Lung (tissue), 12 donors: Measurements from ENCODE around the gene GRIK3. TPM values are rescaled to one million over a fixed set of nuclear protein-coding genes. Genes with fewer than 3 reads are reported as not detected.

Experiments used
- ATAC-seq: fragments of 200-7000 bp; cut with Tn5 transposase; one replicate; pipeline ENCODE4 v1.9.1; 2020; ENCODE audit warnings: moderate number of reproducible peaks; ENCODE audit not compliant: insufficient read depth, low FRiP score
- DNase-seq, 3 donors: peaks; one replicate each; pipeline ENCODE4 v3.0.0-alpha.2; 2013 to 2017
- H3K27ac ChIP-seq, 2 donors: one replicate each; pipeline ENCODE4 v1.5.1; 2013; ENCODE audit warnings: mild to moderate bottlenecking in 2 of 2, moderate library complexity in 2 of 2, control low read depth in 1 of 2, inconsistent platforms in 1 of 2, low read depth in 1 of 2, low read length in 1 of 2
- H3K27me3 ChIP-seq, 3 donors: one replicate each; pipeline ENCODE4 v1.5.1; 2013; ENCODE audit warnings: low read length in 2 of 3; ENCODE audit not compliant: control insufficient read depth in 3 of 3, insufficient read depth in 3 of 3
- H3K36me3 ChIP-seq, 4 donors: one replicate each; pipeline ENCODE4 v1.5.1; 2013; ENCODE audit warnings: low read length in 4 of 4, mild to moderate bottlenecking in 1 of 4, moderate library complexity in 1 of 4; ENCODE audit not compliant: control insufficient read depth in 4 of 4, insufficient read depth in 4 of 4
- H3K4me1 ChIP-seq, 5 donors: one replicate each; pipeline ENCODE4 v1.5.1; 2013; ENCODE audit warnings: low read length in 5 of 5, mild to moderate bottlenecking in 2 of 5, moderate library complexity in 1 of 5; ENCODE audit not compliant: control insufficient read depth in 5 of 5, insufficient read depth in 5 of 5
- H3K4me3 ChIP-seq: one replicate; pipeline ENCODE4 v1.5.1; 2013; ENCODE audit warnings: mild to moderate bottlenecking, control low read depth, moderate library complexity
- H3K9ac ChIP-seq, 2 donors: one replicate each; pipeline ENCODE4 v1.5.1; 2013; ENCODE audit warnings: low read length in 2 of 2, control low read depth in 1 of 2; ENCODE audit not compliant: insufficient read depth in 1 of 2
- H3K9me3 ChIP-seq, 4 donors: one replicate each; pipeline ENCODE4 v1.5.1; 2013; ENCODE audit warnings: low read length in 3 of 4, mild to moderate bottlenecking in 1 of 4, moderate library complexity in 1 of 4; ENCODE audit not compliant: control insufficient read depth in 4 of 4, insufficient read depth in 3 of 4
- WGBS, 2 donors: extraction: QIAGEN DNeasy Blood & Tissue Kit; methylation state at CpG; one replicate each; pipeline ENCODE4 v1.1.7; 2013; 5-methylcytosine and 5-hydroxymethylcytosine counted together
- polyA plus RNA-seq, 2 donors: library from polyadenylated mRNA; stranded (reverse); fragments of 200-250 nt; gene quantifications; one replicate each; pipeline ENCODE4 v1.2.1, GENCODE V29; 2013
- total RNA-seq, 2 donors: library from RNA; depleted of rRNA in 1 of 2; stranded (reverse); fragments of >200 nt in 1 of 2; gene quantifications; one replicate each; pipeline ENCODE4 v1.2.1, GENCODE V29; 2014 to 2021
- TF ChIP-seq, protein P1 (sequence below): IDR thresholded peaks from 2 replicates; pipeline ENCODE4 v1.5.1; 2012; ENCODE audit warnings: mild to moderate bottlenecking; ENCODE audit errors: control extremely low read depth, extremely low read depth
- donor health status: control.
- donor health status: control.
- donor health status: Bipolar disorder and iron deficiency.
- donor health status: healthy.
- donor health status: DM: yes; HTN: yes; CAD: no.

The GRIK3 gene
- total and polyA plus RNA-seq, 4 donors: 0.01 to 0.40 (median 0.07) TPM

GRCh38 chr1:36881068-36881405, 153.3 kb downstream of the GRIK3 start:
- H3K9ac ChIP-seq: no peak overlapping the region
- peaks cover 0 to 11% (median 0%) of the 10 kb centered on the region in 3 donors for H3K27me3 ChIP-seq
- peaks cover 0 to 5% (median 0%) of the 10 kb centered on the region in 4 donors for H3K9me3 ChIP-seq
- ATAC-seq (no peak), DNase-seq (no peak)
- H3K27ac ChIP-seq: no peak overlapping the region
- H3K4me1 ChIP-seq: no peaks in the 10 kb centered on the region
- TF ChIP-seq, protein P1, sequence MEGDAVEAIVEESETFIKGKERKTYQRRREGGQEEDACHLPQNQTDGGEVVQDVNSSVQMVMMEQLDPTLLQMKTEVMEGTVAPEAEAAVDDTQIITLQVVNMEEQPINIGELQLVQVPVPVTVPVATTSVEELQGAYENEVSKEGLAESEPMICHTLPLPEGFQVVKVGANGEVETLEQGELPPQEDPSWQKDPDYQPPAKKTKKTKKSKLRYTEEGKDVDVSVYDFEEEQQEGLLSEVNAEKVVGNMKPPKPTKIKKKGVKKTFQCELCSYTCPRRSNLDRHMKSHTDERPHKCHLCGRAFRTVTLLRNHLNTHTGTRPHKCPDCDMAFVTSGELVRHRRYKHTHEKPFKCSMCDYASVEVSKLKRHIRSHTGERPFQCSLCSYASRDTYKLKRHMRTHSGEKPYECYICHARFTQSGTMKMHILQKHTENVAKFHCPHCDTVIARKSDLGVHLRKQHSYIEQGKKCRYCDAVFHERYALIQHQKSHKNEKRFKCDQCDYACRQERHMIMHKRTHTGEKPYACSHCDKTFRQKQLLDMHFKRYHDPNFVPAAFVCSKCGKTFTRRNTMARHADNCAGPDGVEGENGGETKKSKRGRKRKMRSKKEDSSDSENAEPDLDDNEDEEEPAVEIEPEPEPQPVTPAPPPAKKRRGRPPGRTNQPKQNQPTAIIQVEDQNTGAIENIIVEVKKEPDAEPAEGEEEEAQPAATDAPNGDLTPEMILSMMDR: no peak
- H3K4me3 ChIP-seq: no peak overlapping the region
- 84 to 90% methylated on average over 3 of the region's 3 CpGs for WGBS, 2 donors
- H3K36me3 ChIP-seq: no peaks in the 10 kb centered on the region

- no peak overlapping the region for H3K4me3 ChIP-seq
- no peak overlapping the region for H3K27ac ChIP-seq
- ATAC-seq (no peak), DNase-seq (no peak)
- H3K27me3 ChIP-seq: peaks cover 0 to 11% (median 0%) of the 10 kb centered on the region in 3 donors
- H3K9me3 ChIP-seq: peaks cover 0 to 5% (median 0%) of the 10 kb centered on the region in 4 donors
- 88 to 91% methylated on average over 22 of the region's 22 CpGs for WGBS, 2 donors
- H3K9ac ChIP-seq: no peak overlapping the region
- no peaks in the 10 kb centered on the region for H3K36me3 ChIP-seq
- H3K4me1 ChIP-seq: no peaks in the 10 kb centered on the region
- TF ChIP-seq, protein P1: no peak
Observed at GRCh38 chr1:36880155-36881067, 153.9 kb downstream of the GRIK3 start.

DNA sequence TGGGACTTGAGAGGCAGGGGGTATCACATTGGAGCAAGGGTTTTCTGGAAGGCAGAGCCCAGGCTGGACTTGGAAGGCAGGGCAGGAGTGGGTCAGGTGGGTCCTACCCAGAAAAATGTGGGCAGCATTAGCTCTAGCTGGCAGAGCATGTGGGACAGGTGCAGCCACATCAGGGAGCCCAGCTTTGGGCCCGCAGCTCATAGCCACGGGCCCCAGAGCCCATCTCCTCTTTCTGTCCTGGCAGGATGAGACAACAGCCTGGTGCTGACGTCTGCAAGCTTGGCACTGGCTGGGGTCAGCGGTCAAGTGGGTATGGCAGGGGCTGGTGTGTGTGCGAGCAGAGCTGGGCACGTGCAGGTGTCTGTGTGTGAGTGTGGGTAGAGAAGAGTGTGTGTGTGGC, 154.7 kb downstream of the GRIK3 start:
- no peaks in the 10 kb centered on the region for H3K36me3 ChIP-seq
- peaks cover 0 to 12% (median 0%) of the 10 kb centered on the region in 3 donors for H3K27me3 ChIP-seq
- 82 to 83% methylated on average over 6 of the region's 6 CpGs for WGBS, 2 donors
- TF ChIP-seq, protein P1: no peak
- ATAC-seq: no peak
- no peak overlapping the region for H3K9ac ChIP-seq
- H3K4me3 ChIP-seq: no peak overlapping the region
- no peak overlapping the region for H3K27ac ChIP-seq
- H3K9me3 ChIP-seq: peaks cover 0 to 3% (median 0%) of the 10 kb centered on the region in 4 donors
- no peak for DNase-seq
- H3K4me1 ChIP-seq: no peaks in the 10 kb centered on the region
